Suppressor macrophage treated with lipopolysaccharide for 4 hours (primary cell): ENCODE data around the gene SULT2B1.

Source experiments
- DNase-seq: peaks from one replicate; pipeline ENCODE4 v3.0.0-alpha.2; 2020

The SULT2B1 gene

GRCh38 chr19:48603850-48604249 is 51.9 kb downstream of the SULT2B1 start:
- DNase-seq = no peak

- DNase-seq = no peak
Observed at GRCh38 chr19:48606463-48607358, 54.7 kb downstream of the SULT2B1 start, which contains the start of gene SPACA4. Gene SPACA4 (plus strand): TSS chr19:48606742. CDS start chr19:48606979, 237 bp downstream.

- no peak for DNase-seq
Observed at GRCh38 chr19:48607359-48607755, 55.4 kb downstream of the SULT2B1 start.

GRCh38 chr19:48608798-48609263 is 56.9 kb downstream of the SULT2B1 start:
- DNase-seq = peak; percentile 71

- DNase-seq = no peak
Observed at GRCh38 chr19:48609571-48610108, 57.7 kb downstream of the SULT2B1 start.

- DNase-seq = no peak
Observed at GRCh38 chr19:48611872-48612271, 59.9 kb downstream of the SULT2B1 start.

- DNase-seq = no peak
Observed at GRCh38 chr19:48613024-48613851, 61.3 kb downstream of the SULT2B1 start.

GRCh38 chr19:48613852-48614435 is 62.0 kb downstream of the SULT2B1 start:
- DNase-seq = no peak

GRCh38 chr19:48614436-48615230 is 62.7 kb downstream of the SULT2B1 start, which contains the start of gene FAM83E:
Gene FAM83E (minus strand): TSS chr19:48615076. CDS start chr19:48613372, 1,704 bp downstream.
- no peak for DNase-seq

- DNase-seq = no peak
Observed at GRCh38 chr19:48615231-48616040, 63.5 kb downstream of the SULT2B1 start.

GRCh38 chr19:48616041-48616436 is 64.1 kb downstream of the SULT2B1 start:
- DNase-seq = no peak

- no peak for DNase-seq
Observed at GRCh38 chr19:48616491-48617056, 64.6 kb downstream of the SULT2B1 start.

GRCh38 chr19:48617146-48617937 is 65.4 kb downstream of the SULT2B1 start:
- no peak for DNase-seq

- DNase-seq = no peak
Observed at GRCh38 chr19:48618278-48618915, 66.4 kb downstream of the SULT2B1 start.

GRCh38 chr19:48618916-48619691 is 67.1 kb downstream of the SULT2B1 start, which contains the start of the genes RPL18 and SPHK2:
Gene RPL18 (minus strand): TSS chr19:48619178. CDS start chr19:48619143, 35 bp downstream.
Gene SPHK2 (plus strand): TSS chr19:48619506. CDS start chr19:48620515, 1,009 bp downstream.
- DNase-seq = peak; percentile 99

- DNase-seq = no peak
Observed at GRCh38 chr19:48619692-48620585, 68.0 kb downstream of the SULT2B1 start.

GRCh38 chr19:48623556-48624066 is 71.6 kb downstream of the SULT2B1 start:
- DNase-seq = no peak
